Calu3 (cell line): ENCODE measurements around the gene KCMF1. TPM values are rescaled to one million over a fixed set of nuclear protein-coding genes. Genes with fewer than 3 reads are reported as not detected.

ENCODE experiments used
- BruUV-seq: library from RNA; stranded (reverse); fragments of 400-500 nt; replicated peaks from 2 replicates; lab custom pipeline; 2021; lab: Mats Ljungman, UMichigan
- CTCF ChIA-PET: fragments of 300-600 bp; sonication (Branson Sonifier 250); formaldehyde crosslinking; loops from one replicate; lab custom pipeline; 2022; ENCODE audit warnings: antibody characterized with exemption; lab: Charles Lee
- DNase-seq: peaks from one replicate; pipeline ENCODE4 v3.0.0; 2022
- H3K27ac Mint-ChIP-seq: one replicate; pipeline ENCODE4 v1.8.0; 2022; ENCODE audit warnings: mixed read lengths; ENCODE audit not compliant: unreplicated experiment
- H3K27me3 Mint-ChIP-seq: one replicate; pipeline ENCODE4 v1.8.0; 2022; ENCODE audit warnings: mixed read lengths; ENCODE audit not compliant: unreplicated experiment
- H3K36me3 Mint-ChIP-seq: one replicate; pipeline ENCODE4 v1.8.0; 2022; ENCODE audit warnings: mild to moderate bottlenecking, moderate library complexity, mixed read lengths; ENCODE audit not compliant: insufficient read depth, unreplicated experiment
- H3K4me1 Mint-ChIP-seq: one replicate; pipeline ENCODE4 v1.8.0; 2022; ENCODE audit warnings: mild to moderate bottlenecking, low read depth, mixed read lengths; ENCODE audit not compliant: unreplicated experiment
- H3K4me3 Mint-ChIP-seq: one replicate; pipeline ENCODE4 v1.8.0; 2022; ENCODE audit warnings: mild to moderate bottlenecking, low read depth, moderate library complexity, mixed read lengths; ENCODE audit not compliant: unreplicated experiment
- H3K9me3 Mint-ChIP-seq: one replicate; pipeline ENCODE4 v1.8.0; 2022; ENCODE audit warnings: low read depth, mixed read lengths; ENCODE audit not compliant: unreplicated experiment
- intact Hi-C: fragments of 100-400 bp; cut with micrococcal nuclease; formaldehyde crosslinking; loops from one replicate; pipeline ENCODE4 v1.10.0; 2022; ENCODE audit not compliant: unreplicated experiment
- total RNA-seq: library from RNA; stranded (reverse); gene quantifications from 2 replicates; pipeline ENCODE4 v1.2.3, GENCODE V29; 2022
- TF ChIP-seq, protein P1 (sequence below): fragments of 200-600 bp; IDR thresholded peaks from one replicate; pipeline ENCODE4 v1.8.0; 2022; ENCODE audit warnings: antibody characterized with exemption; ENCODE audit not compliant: unreplicated experiment

The KCMF1 gene
- total RNA-seq, 1 experiment from 2014 or later, result 69.8 TPM

DNA sequence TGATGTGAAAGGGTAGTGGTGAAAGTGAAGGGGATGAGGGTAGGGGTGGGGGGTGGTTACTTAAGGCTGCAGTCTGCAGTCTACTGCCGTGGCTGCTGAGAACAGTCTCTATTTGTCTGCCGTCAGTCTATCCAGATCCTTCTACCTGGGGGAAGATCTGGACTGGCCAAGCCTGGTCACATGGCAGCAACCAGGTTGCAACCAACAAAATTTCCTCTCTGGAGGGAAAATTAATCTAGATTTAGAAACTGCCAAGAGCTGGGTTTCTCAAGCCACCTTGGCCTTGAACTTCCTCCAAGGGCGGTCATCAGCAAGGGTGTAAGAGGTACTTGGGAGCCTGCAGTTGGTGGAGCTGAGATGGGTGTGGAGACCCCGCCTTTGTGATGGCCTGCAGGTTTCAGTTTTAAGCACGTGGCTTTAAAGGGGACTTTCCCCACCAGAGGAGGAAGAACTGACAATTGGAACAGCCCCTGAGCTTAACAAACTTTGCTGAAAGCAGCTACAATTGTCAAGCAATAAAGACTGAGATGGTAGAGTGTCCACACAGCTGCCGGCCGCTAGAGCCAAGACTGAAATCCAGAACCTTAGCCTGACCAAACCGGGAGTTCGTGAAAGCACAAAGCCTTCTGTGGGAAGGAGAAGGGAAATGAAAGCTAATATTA is 31.4 kb upstream of the KCMF1 start:
- BruUV-seq, result no TSS peak
- TF ChIP-seq, protein P1, sequence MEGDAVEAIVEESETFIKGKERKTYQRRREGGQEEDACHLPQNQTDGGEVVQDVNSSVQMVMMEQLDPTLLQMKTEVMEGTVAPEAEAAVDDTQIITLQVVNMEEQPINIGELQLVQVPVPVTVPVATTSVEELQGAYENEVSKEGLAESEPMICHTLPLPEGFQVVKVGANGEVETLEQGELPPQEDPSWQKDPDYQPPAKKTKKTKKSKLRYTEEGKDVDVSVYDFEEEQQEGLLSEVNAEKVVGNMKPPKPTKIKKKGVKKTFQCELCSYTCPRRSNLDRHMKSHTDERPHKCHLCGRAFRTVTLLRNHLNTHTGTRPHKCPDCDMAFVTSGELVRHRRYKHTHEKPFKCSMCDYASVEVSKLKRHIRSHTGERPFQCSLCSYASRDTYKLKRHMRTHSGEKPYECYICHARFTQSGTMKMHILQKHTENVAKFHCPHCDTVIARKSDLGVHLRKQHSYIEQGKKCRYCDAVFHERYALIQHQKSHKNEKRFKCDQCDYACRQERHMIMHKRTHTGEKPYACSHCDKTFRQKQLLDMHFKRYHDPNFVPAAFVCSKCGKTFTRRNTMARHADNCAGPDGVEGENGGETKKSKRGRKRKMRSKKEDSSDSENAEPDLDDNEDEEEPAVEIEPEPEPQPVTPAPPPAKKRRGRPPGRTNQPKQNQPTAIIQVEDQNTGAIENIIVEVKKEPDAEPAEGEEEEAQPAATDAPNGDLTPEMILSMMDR, result no peak
- no peak overlapping the region for H3K4me3 Mint-ChIP-seq
- intact Hi-C loops, result no loop called here
- peak; percentile 54 for DNase-seq
- H3K27me3 Mint-ChIP-seq, result no peaks in the 10 kb centered on the region
- H3K4me1 Mint-ChIP-seq, result peaks cover 22% of the 10 kb centered on the region
- H3K27ac Mint-ChIP-seq, result peak overlapping the region; percentile 62
- peaks cover 8% of the 10 kb centered on the region for H3K36me3 Mint-ChIP-seq
- CTCF ChIA-PET, result interaction anchor here (0.6 to 1.6 kb wide), 7 partner anchors 8 to 193 kb away, joined by 3 to 6 read pairs (median 3); no protein-coding TSS in a partner anchor
- H3K9me3 Mint-ChIP-seq, result no peaks in the 10 kb centered on the region

DNA sequence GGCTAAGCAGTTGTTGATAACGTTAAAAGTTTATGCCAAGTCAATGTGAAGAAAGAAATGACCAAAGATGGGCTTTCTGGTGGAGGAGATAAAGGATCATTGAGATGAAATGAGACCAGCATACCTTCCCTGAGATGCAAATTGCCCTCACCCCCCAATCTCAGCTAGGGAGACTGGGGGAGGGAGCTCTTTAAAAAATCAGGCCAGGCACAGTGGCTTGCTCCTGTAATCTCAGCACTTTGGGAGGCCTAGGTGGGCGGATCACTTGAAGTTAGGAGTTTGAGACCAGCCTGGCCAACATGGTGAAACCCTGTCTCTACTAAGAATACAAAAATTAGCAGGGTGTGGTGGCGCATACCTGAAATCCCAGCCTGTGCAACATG is 30.9 kb upstream of the KCMF1 start:
- DNase-seq, result no peak
- BruUV-seq, result TSS peak; percentile 55
- H3K4me3 Mint-ChIP-seq, result no peak overlapping the region
- TF ChIP-seq, protein P1, result no peak
- CTCF ChIA-PET, result interaction anchor here (0.6 to 1.4 kb wide), 4 partner anchors 14 to 193 kb away, joined by 3 to 6 read pairs (median 4); no protein-coding TSS in a partner anchor
- H3K36me3 Mint-ChIP-seq, result peaks cover 11% of the 10 kb centered on the region
- H3K27ac Mint-ChIP-seq, result peak overlapping the region; percentile 62
- peaks cover 27% of the 10 kb centered on the region for H3K4me1 Mint-ChIP-seq
- no peaks in the 10 kb centered on the region for H3K9me3 Mint-ChIP-seq
- intact Hi-C loops, result no loop called here
- no peaks in the 10 kb centered on the region for H3K27me3 Mint-ChIP-seq

- TF ChIP-seq, protein P1, result no peak
- BruUV-seq, result no TSS peak
- Mint-ChIP-seq H3K9me3 (no peaks in the 10 kb centered on the region), H3K4me3 (no peak overlapping the region), H3K36me3 (peaks cover 15% of the 10 kb centered on the region), H3K27ac (no peak overlapping the region), H3K27me3 (no peaks in the 10 kb centered on the region), H3K4me1 (peaks cover 34% of the 10 kb centered on the region)
- CTCF ChIA-PET, result no interaction called here
- no peak for DNase-seq
- intact Hi-C loops, result no loop called here
Measured at GRCh38 chr2:84940831-84941412, 30.0 kb upstream of the KCMF1 start.

GRCh38 chr2:84942166-84942565 is 28.8 kb upstream of the KCMF1 start:
- Mint-ChIP-seq H3K27me3 (no peaks in the 10 kb centered on the region), H3K27ac (no peak overlapping the region), H3K36me3 (peaks cover 21% of the 10 kb centered on the region), H3K4me1 (peaks cover 45% of the 10 kb centered on the region), H3K9me3 (no peaks in the 10 kb centered on the region), H3K4me3 (no peak overlapping the region)
- CTCF ChIA-PET, result interaction anchor here (0.9 kb wide), 1 partner anchor 77 kb away, joined by 4 read pairs; no protein-coding TSS in a partner anchor
- TF ChIP-seq, protein P1, result no peak
- intact Hi-C loops, result no loop called here
- DNase-seq, result no peak
- no TSS peak for BruUV-seq
